NCI-H2171 (cell line): ENCODE results near the gene PFDN1.

Source experiments
- DNase-seq: peaks from one replicate; lab custom pipeline; 2025; lab: John Stamatoyannopoulos, UW

Gene PFDN1

GRCh38 chr5:140239461-140239860 lies 63.4 kb downstream of the PFDN1 start:
- no peak for DNase-seq

- DNase-seq = no peak
These were observed 64.1 kb downstream of the PFDN1 start for GRCh38 chr5:140238756-140239155.

- no peak for DNase-seq
These were observed 65.9 kb downstream of the PFDN1 start for GRCh38 chr5:140236891-140237598.

GRCh38 chr5:140235791-140236551 lies 66.9 kb downstream of the PFDN1 start:
- no peak for DNase-seq

- no peak for DNase-seq
These were observed 68.4 kb downstream of the PFDN1 start for GRCh38 chr5:140234377-140234989.

GRCh38 chr5:140232731-140233130 lies 70.2 kb downstream of the PFDN1 start:
- no peak for DNase-seq

- no peak for DNase-seq
These were observed 72.5 kb downstream of the PFDN1 start for GRCh38 chr5:140230373-140230772.

GRCh38 chr5:140228364-140228837 lies 74.5 kb downstream of the PFDN1 start:
- no peak for DNase-seq

- DNase-seq = no peak
These were observed 75.9 kb downstream of the PFDN1 start for GRCh38 chr5:140227046-140227445.

- no peak for DNase-seq
These were observed 77.5 kb downstream of the PFDN1 start for GRCh38 chr5:140225396-140225795.

- no peak for DNase-seq
These were observed 78.2 kb downstream of the PFDN1 start for GRCh38 chr5:140224658-140225057.

- no peak for DNase-seq
These were observed 79.3 kb downstream of the PFDN1 start for GRCh38 chr5:140223567-140223966.

GRCh38 chr5:140222416-140222815 lies 80.5 kb downstream of the PFDN1 start:
- DNase-seq = no peak

GRCh38 chr5:140221697-140222223 lies 81.1 kb downstream of the PFDN1 start:
- DNase-seq = no peak

- DNase-seq = no peak
These were observed 82.2 kb downstream of the PFDN1 start for GRCh38 chr5:140220698-140221064.

- no peak for DNase-seq
These were observed 82.7 kb downstream of the PFDN1 start for GRCh38 chr5:140220032-140220697.

- no peak for DNase-seq
These were observed 83.6 kb downstream of the PFDN1 start for GRCh38 chr5:140219068-140219991.

GRCh38 chr5:140217299-140218026 lies 85.4 kb downstream of the PFDN1 start:
- DNase-seq = no peak

GRCh38 chr5:140216478-140217074 lies 86.3 kb downstream of the PFDN1 start:
- no peak for DNase-seq

GRCh38 chr5:140215276-140215675 lies 87.6 kb downstream of the PFDN1 start:
- no peak for DNase-seq
